A549 (cell line): ENCODE measurements around the gene UBA7. TPM values are rescaled to one million over a fixed set of nuclear protein-coding genes. Genes with fewer than 3 reads are reported as not detected.

Experiments used
- ATAC-seq, 2 experiments: fragments of 200-7000 bp in 1 of 2; fragments of >200 bp in 1 of 2; cut with Nextera tagmentation in 1 of 2; cut with Tn5 transposase in 1 of 2; 3 replicates each; pipeline versions ENCODE4 v1.8.0 to v1.9.1; 2018 to 2020; ENCODE audit warnings: mild to moderate bottlenecking in 1 of 2, moderate library complexity in 1 of 2
- CTCF ChIA-PET: fragments of 300-600 bp; sonication (Branson Sonifier 250); formaldehyde crosslinking; extraction: SDS; loops from one replicate; lab custom pipeline; 2021; ENCODE audit warnings: antibody characterized with exemption, inconsistent platforms; lab: Yijun Ruan, JAX
- POLR2A ChIA-PET: fragments of 350-600 bp; formaldehyde crosslinking; extraction: SDS; loops from one replicate; lab custom pipeline; 2021; ENCODE audit warnings: antibody characterized with exemption, inconsistent platforms; lab: Yijun Ruan, JAX
- DNase-seq, 2 experiments: peaks; one replicate each; pipeline versions ENCODE4 v3.0.0 to v3.0.0-alpha.2; 2011 to 2016; ENCODE audit warnings: low read depth in 1 of 2, low spot score in 1 of 2
- FAIRE-seq: peaks from 2 replicates; lab custom pipeline; 2011; peaks lifted over from hg19 to GRCh38; lab: Jason Lieb, UNC
- H3K27ac ChIP-seq, 2 experiments: fragments of >200 bp; sonication (Bioruptor Twin); formaldehyde crosslinking; 3 replicates each; pipeline ENCODE4 v1.5.1; 2016 to 2017
- H3K4me1 ChIP-seq: fragments of >200 bp; sonication (Bioruptor Twin); formaldehyde crosslinking; 3 replicates; pipeline ENCODE4 v1.6.1; 2016
- H3K4me2 ChIP-seq: fragments of >200 bp; sonication (Bioruptor Twin); formaldehyde crosslinking; 3 replicates; pipeline ENCODE4 v1.6.1; 2016
- H3K4me3 ChIP-seq: fragments of >200 bp; sonication (Bioruptor Twin); formaldehyde crosslinking; 3 replicates; pipeline ENCODE4 v1.5.1; 2016
- H3K9me3 ChIP-seq: fragments of >200 bp; sonication (Bioruptor Twin); formaldehyde crosslinking; 3 replicates; pipeline ENCODE4 v1.6.1; 2016
- CEBPB ChIP-seq, 2 experiments: fragments of >200 bp in 1 of 2; sonication (Bioruptor Twin) in 1 of 2; formaldehyde crosslinking in 1 of 2; IDR thresholded peaks; 2 replicates each; pipeline ENCODE4 v1.6.1; 2012 to 2016
- CHD2 ChIP-seq: fragments of 150-350 bp; IDR thresholded peaks from 2 replicates; pipeline ENCODE4 v1.6.1; 2014; ENCODE audit warnings: low read length; ENCODE audit not compliant: partially characterized antibody
- EHF ChIP-seq: fragments of 250-450 bp; sonication (Bioruptor Pico); IDR thresholded peaks from 2 replicates; pipeline ENCODE4 v1.5.0; 2020; ENCODE audit warnings: mild to moderate bottlenecking
- ESRRA ChIP-seq: fragments of 150-350 bp; IDR thresholded peaks from 2 replicates; pipeline ENCODE4 v1.6.1; 2014; ENCODE audit warnings: mild to moderate bottlenecking, low read length, borderline replicate concordance
- FOSB ChIP-seq: fragments of 250-450 bp; sonication (Bioruptor Pico); IDR thresholded peaks from 2 replicates; pipeline ENCODE4 v1.5.0; 2020; ENCODE audit warnings: mild to moderate bottlenecking, moderate library complexity
- FOSL2 ChIP-seq, 2 experiments: fragments of 450-650 bp in 1 of 2; fragments of >200 bp in 1 of 2; sonication (Bioruptor Twin) in 1 of 2; formaldehyde crosslinking; IDR thresholded peaks; 2 replicates each; pipeline versions ENCODE4 v1.5.0 to v1.6.1; 2016 to 2020; ENCODE audit warnings: mild to moderate bottlenecking in 1 of 2, moderate library complexity in 1 of 2
- HEYL ChIP-seq: fragments of 250-450 bp; sonication (Bioruptor Pico); IDR thresholded peaks from 2 replicates; pipeline ENCODE4 v1.8.0; 2021; ENCODE audit warnings: mild to moderate bottlenecking, moderate library complexity
- HOXA7 ChIP-seq: fragments of 250-450 bp; sonication (Bioruptor Pico); IDR thresholded peaks from 2 replicates; pipeline ENCODE4 v1.5.0; 2020; ENCODE audit warnings: mild to moderate bottlenecking, moderate library complexity
- JUNB ChIP-seq: fragments of >200 bp; sonication (Bioruptor Twin); formaldehyde crosslinking; IDR thresholded peaks from 2 replicates; pipeline ENCODE4 v1.6.1; 2016
- MAZ ChIP-seq: fragments of 150-350 bp; IDR thresholded peaks from 2 replicates; pipeline ENCODE4 v1.6.1; 2014; ENCODE audit warnings: antibody characterized with exemption, low read depth, low read length, borderline replicate concordance
- NR3C1 ChIP-seq: fragments of >200 bp; sonication (Bioruptor Twin); formaldehyde crosslinking; IDR thresholded peaks from 3 replicates; pipeline ENCODE4 v1.6.1; 2017
- PHF8 ChIP-seq: fragments of 200-600 bp; sonication (generic); IDR thresholded peaks from 2 replicates; pipeline ENCODE4 v1.6.1; 2016; ENCODE audit warnings: low read depth, mild to moderate bottlenecking, antibody characterized with exemption, moderate library complexity, borderline replicate concordance
- POLR2A ChIP-seq: IDR thresholded peaks from 2 replicates; pipeline ENCODE4 v1.6.1; 2012; ENCODE audit warnings: mild to moderate bottlenecking, low read length
- POLR2AphosphoS2 ChIP-seq: conservative IDR thresholded peaks from 2 replicates; pipeline ENCODE4 v1.6.1; 2012; ENCODE audit warnings: low read length, improper control_type of control experiment, inconsistent platforms
- SMC3 ChIP-seq: fragments of >200 bp; sonication (Bioruptor Twin); formaldehyde crosslinking; IDR thresholded peaks from 3 replicates; pipeline ENCODE4 v1.6.1; 2018; ENCODE audit warnings: inconsistent platforms
- ZC3H11A ChIP-seq: fragments of 450-650 bp; IDR thresholded peaks from 2 replicates; pipeline ENCODE4 v1.6.1; 2014; ENCODE audit warnings: antibody characterized with exemption, mild to moderate bottlenecking
- ZNF302 ChIP-seq: fragments of 250-450 bp; sonication (Bioruptor Pico); IDR thresholded peaks from 2 replicates; pipeline ENCODE4 v1.9.0; 2021; ENCODE audit warnings: inconsistent platforms, mild to moderate bottlenecking, moderate library complexity
- WGBS: methylation state at CpG from one replicate; pipeline ENCODE4 v1.1.6; 2017; ENCODE audit errors: missing lambda C conversion rate; 5-methylcytosine and 5-hydroxymethylcytosine counted together
- polyA plus RNA-seq, 4 experiments: library from polyadenylated mRNA; depleted of rRNA in 3 of 4; stranded (reverse); fragments of >200 nt; fragmentation: RNase III in 1 of 4; extraction: RNeasy Plus Mini Kit Qiagen cat#74134 plus additional on column Dnase treatment in 1 of 4; gene quantifications; 2 replicates in 3 of 4; 3 replicates in 1 of 4; pipeline ENCODE4 v1.2.3, GENCODE V29; 2011 to 2017
- TF ChIP-seq, protein P1 (sequence below): fragments of 150-350 bp; IDR thresholded peaks from 2 replicates; pipeline ENCODE4 v1.6.1; 2014; ENCODE audit warnings: low read depth, mild to moderate bottlenecking, low read length
- TF ChIP-seq, protein P2 (sequence below): fragments of 450-650 bp; IDR thresholded peaks from 2 replicates; pipeline ENCODE4 v1.6.1; 2014; ENCODE audit warnings: antibody characterized with exemption

UBA7 gene
- polyA plus RNA-seq, 2 of the 4 experiments (the other 2 are of a cell fraction), result 0.22 to 0.54 TPM

DNA sequence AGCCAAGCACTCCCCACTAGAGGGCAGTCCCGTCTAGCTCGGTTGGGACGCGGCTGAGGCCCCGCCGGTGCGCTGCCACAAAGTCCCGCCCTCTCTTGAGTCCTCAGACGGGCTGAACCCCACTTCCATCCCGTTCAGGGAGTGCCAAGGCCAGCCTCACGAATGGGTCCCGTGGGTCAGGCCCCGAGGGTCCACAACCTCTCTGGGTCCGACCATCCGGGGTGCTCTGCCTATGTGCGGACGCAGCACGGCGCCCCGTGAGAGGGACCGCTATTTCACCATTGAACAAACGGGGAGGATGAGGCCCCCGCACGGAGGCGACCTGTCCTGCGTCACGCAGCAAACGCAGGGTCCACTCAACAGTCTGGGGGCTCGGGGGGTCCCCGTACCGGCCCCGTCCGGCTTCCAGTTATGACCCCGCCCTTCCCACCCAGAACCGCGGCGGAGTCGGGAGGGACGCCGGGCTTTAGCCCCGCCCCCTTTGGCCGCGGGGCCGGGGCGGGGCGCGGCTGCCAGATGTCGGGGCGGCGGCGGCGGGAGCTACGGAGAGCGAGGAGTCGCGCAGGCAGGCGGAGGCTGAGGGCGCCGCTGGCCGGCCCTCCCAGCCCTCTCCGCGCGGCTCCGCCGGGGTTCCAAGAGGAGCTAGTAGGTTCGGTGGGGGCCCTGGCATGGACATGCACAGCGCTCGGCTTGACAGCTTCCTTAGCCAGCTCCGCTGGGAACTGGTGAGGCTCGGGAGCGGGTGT lies 10.9 kb downstream of the UBA7 start, which contains the start of gene INKA1 (continued):
- no peak for TF ChIP-seq EHF (CRISPR knock-in tag)
- TF ChIP-seq SMC3, result peak; percentile 67

DNA sequence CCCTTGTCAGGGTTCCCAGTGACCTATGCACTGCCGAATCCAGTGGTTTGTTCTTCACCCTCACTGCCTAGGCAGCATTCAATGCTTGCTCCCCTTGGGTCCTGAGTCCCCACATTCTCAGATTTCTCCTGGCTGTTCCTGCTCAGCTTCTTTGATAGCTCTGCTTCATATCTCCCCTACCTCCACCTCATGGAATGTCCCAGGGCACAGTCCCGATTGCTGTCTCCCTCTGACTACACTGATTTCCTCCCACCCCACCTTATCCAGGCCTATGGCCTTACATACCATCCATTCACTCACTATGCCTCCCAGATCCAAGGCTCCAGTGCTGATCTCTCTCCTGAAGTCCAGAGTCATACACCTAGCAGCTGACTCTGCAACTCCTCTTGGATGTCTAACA lies 12.6 kb downstream of the UBA7 start:
- Histone ChIP-seq H3K4me2 (no peak overlapping the region), H3K4me1 (peaks cover 14% of the 10 kb centered on the region), H3K27ac (no peak overlapping the region), H3K4me3 (no peak overlapping the region), H3K9me3 (no peaks in the 10 kb centered on the region)
- FAIRE-seq (no peak), ATAC-seq (no peak), DNase-seq (no peak)
- ChIA-PET POLR2A (no interaction called here), CTCF (interaction anchor here (0.8 to 8.6 kb wide), 8 partner anchors 11 to 129 kb away, joined by 5 to 119 read pairs (median 12); partner anchors contain the start of genes MON1A and UBA7)
- TF ChIP-seq NR3C1 (no peak), CHD2 (no peak), POLR2AphosphoS2 (no peak), MAZ (no peak), ZC3H11A (no peak), ZNF302 (CRISPR knock-in tag) (no peak), PHF8 (no peak)
- TF ChIP-seq, protein P1, sequence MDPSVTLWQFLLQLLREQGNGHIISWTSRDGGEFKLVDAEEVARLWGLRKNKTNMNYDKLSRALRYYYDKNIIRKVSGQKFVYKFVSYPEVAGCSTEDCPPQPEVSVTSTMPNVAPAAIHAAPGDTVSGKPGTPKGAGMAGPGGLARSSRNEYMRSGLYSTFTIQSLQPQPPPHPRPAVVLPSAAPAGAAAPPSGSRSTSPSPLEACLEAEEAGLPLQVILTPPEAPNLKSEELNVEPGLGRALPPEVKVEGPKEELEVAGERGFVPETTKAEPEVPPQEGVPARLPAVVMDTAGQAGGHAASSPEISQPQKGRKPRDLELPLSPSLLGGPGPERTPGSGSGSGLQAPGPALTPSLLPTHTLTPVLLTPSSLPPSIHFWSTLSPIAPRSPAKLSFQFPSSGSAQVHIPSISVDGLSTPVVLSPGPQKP, result no peak
- TF ChIP-seq, protein P2, sequence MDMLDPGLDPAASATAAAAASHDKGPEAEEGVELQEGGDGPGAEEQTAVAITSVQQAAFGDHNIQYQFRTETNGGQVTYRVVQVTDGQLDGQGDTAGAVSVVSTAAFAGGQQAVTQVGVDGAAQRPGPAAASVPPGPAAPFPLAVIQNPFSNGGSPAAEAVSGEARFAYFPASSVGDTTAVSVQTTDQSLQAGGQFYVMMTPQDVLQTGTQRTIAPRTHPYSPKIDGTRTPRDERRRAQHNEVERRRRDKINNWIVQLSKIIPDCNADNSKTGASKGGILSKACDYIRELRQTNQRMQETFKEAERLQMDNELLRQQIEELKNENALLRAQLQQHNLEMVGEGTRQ, result no peak
- 91% methylated on average over 2 of the region's 2 CpGs for WGBS

DNA sequence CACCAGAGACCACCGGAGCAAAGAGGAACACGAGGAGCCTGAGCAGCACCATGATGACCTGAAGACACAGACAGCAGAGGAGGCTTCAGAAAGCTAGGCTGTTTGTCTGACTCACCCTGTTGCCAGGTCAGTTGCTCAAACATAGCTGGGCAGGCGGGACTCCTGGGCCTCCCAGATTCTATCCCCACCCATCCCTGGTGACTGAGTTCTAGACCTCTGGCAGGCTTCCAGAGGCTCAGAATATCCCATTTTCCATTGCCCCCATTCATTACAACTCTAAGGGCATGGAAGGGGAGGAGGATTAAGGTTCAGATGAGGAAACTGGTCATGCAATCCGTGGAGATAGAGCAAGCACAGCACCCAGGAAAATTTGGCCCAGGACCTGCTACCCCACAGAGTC lies 14.0 kb downstream of the UBA7 start, which contains the start of gene CDHR4:
TSS of gene CDHR4 (minus strand) at position 113 of the 400 bp plus-strand sequence. CDS start at position 52, 61 bp downstream.
- Histone ChIP-seq H3K27ac (peak within 1 kb of the TSS; percentile 66 to 81; a peak in 5 of 6 replicates), H3K9me3 (no peaks in the 10 kb centered on the region), H3K4me3 (no peak within 1 kb of the TSS), H3K4me1 (peaks cover 14% of the 10 kb centered on the region), H3K4me2 (peak within 1 kb of the TSS; percentile 68)
- FAIRE-seq (no peak), ATAC-seq (peak; percentile 47 to 67; a peak in 4 of 6 replicates), DNase-seq (peak; percentile 72 to 89)
- 11% methylated on average over 4 of the region's 4 CpGs for WGBS
- CTCF ChIA-PET, result interaction anchor here (0.9 to 8.6 kb wide), 4 partner anchors 11 to 106 kb away, joined by 3 to 119 read pairs (median 3); partner anchors contain the start of gene IP6K1
- POLR2A ChIA-PET, result interaction anchor here (0.7 to 0.8 kb wide), 2 partner anchors 14 to 101 kb away, joined by 3 to 4 read pairs; partner anchors contain the start of gene IP6K1
- TF ChIP-seq POLR2A, result no peak
- TF ChIP-seq ESRRA, result no peak
- TF ChIP-seq JUNB, result no peak
- no peak for TF ChIP-seq ZC3H11A
- no peak for TF ChIP-seq FOSB (CRISPR knock-in tag)
- TF ChIP-seq CEBPB (IDR thresholded peaks at IDR 0.05), result 0 out of 4 replicates have a peak, but pooled peaks of 1 of the 2 experiments have one; percentile 21
- no peak for TF ChIP-seq HEYL (CRISPR knock-in tag)
- TF ChIP-seq NR3C1, result no peak
- no peak for TF ChIP-seq POLR2AphosphoS2
- TF ChIP-seq, protein P1, result no peak
- no peak for TF ChIP-seq HOXA7 (CRISPR knock-in tag)
- no peak for TF ChIP-seq FOSL2 (IDR thresholded peaks at IDR 0.05)
- TF ChIP-seq FOSL2 (CRISPR knock-in tag; IDR thresholded peaks at IDR 0.05), result peak; percentile 53
